ENCODE measurements around the gene UBE2Q2. TPM values are rescaled to one million over a fixed set of nuclear protein-coding genes. Genes with fewer than 3 reads are reported as not detected.

The UBE2Q2 gene
- total RNA-seq, 1 experiment from 2014 or later = 18.1 TPM

DNA sequence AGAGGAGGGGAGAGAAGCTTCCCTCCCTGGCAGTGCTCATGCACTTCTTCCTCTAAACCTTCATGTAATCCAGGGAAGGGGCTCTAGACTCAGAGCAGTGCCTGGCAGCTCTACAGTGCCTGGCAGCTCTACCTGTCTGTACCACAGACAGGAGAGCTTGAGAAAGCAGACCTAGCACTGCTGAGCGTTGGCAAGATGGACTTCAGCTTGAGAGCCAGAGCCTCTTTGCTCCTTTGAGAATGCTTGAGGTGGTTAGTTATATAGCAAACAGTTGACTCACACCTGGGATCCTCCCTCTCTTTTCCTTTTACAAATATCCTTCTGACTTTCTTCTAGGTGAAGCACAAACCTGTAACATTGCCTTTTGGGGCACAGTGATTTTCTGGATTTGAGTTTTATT lies 81.3 kb downstream of the UBE2Q2 start:
- ChIA-PET POLR2A (ENCODE audit: low non-redundant PET) (no interaction called here), CTCF (no interaction called here)
- Histone ChIP-seq H3K36me3 (ENCODE audit: insufficient read depth, low read length, poor library complexity, severe bottlenecking) (no peaks in the 10 kb centered on the region), H3K4me1 (ENCODE audit: insufficient read depth, low read length, poor library complexity, severe bottlenecking) (no peaks in the 10 kb centered on the region), H3K27ac (ENCODE audit: low read depth, low read length, poor library complexity, severe bottlenecking) (no peak overlapping the region), H3K9me3 (ENCODE audit: low read depth, low read length, poor library complexity, severe bottlenecking) (no peaks in the 10 kb centered on the region), H3K27me3 (replicated peaks; ENCODE audit: insufficient read depth, low read depth, low read length, poor library complexity) (no peaks in the 10 kb centered on the region), H3K4me3 (ENCODE audit: low read depth, low read length, poor library complexity, severe bottlenecking) (no peak overlapping the region)
- intact Hi-C loops (cut with micrococcal nuclease; ENCODE audit: unreplicated experiment) = loop anchor here (10.0 kb wide), 2 partner anchors 120 to 190 kb away; no protein-coding TSS in a partner anchor
- TF ChIP-seq, protein P1, sequence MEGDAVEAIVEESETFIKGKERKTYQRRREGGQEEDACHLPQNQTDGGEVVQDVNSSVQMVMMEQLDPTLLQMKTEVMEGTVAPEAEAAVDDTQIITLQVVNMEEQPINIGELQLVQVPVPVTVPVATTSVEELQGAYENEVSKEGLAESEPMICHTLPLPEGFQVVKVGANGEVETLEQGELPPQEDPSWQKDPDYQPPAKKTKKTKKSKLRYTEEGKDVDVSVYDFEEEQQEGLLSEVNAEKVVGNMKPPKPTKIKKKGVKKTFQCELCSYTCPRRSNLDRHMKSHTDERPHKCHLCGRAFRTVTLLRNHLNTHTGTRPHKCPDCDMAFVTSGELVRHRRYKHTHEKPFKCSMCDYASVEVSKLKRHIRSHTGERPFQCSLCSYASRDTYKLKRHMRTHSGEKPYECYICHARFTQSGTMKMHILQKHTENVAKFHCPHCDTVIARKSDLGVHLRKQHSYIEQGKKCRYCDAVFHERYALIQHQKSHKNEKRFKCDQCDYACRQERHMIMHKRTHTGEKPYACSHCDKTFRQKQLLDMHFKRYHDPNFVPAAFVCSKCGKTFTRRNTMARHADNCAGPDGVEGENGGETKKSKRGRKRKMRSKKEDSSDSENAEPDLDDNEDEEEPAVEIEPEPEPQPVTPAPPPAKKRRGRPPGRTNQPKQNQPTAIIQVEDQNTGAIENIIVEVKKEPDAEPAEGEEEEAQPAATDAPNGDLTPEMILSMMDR (conservative IDR thresholded peaks at IDR 0.05; ENCODE audit: low read depth, low read length) = no peak
- TF ChIP-seq EZH2 (IDR thresholded peaks at IDR 0.05; ENCODE audit: borderline replicate concordance, low read depth, low read length, poor library complexity, severe bottlenecking) = no peak
- no TSS peak for BruUV-seq (replicated peaks)
- DNase-seq (ENCODE audit: low spot score) = no peak

DNA sequence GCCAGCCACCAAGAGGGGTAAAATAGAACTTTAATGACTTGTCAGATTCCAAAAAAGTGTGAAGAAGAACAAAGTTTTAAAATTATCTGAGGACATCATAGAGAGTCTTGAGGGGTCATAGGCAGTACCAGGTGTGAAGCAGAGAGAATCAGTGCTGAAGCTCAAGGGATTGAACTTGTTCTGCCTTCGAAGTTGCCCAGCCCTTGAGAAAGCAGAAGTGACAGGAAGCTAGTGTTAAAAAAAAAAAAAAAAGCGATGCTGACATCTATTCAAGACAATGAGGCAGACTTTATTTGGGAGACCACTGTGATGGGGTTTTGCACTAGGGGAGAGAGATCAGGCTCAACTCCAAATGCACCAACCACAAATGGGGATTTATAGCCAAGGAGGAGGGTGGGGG lies 82.2 kb downstream of the UBE2Q2 start:
- CTCF ChIA-PET = interaction anchor here (0.6 kb wide), 1 partner anchor 530 kb away, joined by 5 read pairs; no protein-coding TSS in a partner anchor

DNA sequence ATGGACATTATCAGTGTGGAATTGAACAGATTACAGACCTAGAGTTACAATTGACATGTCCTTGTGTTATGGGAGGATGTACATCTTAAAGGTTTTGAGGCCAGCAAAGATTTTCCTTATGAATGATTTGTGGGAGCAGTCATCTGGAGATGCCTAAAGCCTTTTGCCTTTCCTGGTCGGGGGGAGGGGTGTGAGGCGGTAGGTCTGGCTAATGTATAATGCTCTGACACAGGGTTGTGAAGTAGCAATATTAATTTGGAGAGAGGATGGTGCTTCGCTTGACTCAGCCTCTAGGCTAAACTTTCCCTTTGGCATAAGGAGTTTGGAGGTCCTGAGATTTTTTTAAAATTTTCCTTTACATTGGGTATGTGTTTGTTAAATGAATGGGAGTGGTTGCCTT lies 83.7 kb downstream of the UBE2Q2 start:
- CTCF ChIA-PET = no interaction called here
- no peak overlapping the region for H3K27ac ChIP-seq (ENCODE audit: low read depth, low read length, poor library complexity, severe bottlenecking)
- peaks cover 9% of the 10 kb centered on the region for H3K36me3 ChIP-seq (ENCODE audit: insufficient read depth, low read length, poor library complexity, severe bottlenecking)
- no peak for DNase-seq (ENCODE audit: low spot score)
- H3K9me3 ChIP-seq (ENCODE audit: low read depth, low read length, poor library complexity, severe bottlenecking) = no peaks in the 10 kb centered on the region
- no peaks in the 10 kb centered on the region for H3K4me1 ChIP-seq (ENCODE audit: insufficient read depth, low read length, poor library complexity, severe bottlenecking)
- POLR2A ChIA-PET (ENCODE audit: low non-redundant PET) = no interaction called here
- intact Hi-C loops (cut with micrococcal nuclease; ENCODE audit: unreplicated experiment) = loop anchor here (10.0 kb wide), 2 partner anchors 122 to 192 kb away; no protein-coding TSS in a partner anchor
- H3K27me3 ChIP-seq (replicated peaks; ENCODE audit: insufficient read depth, low read depth, low read length, poor library complexity) = no peaks in the 10 kb centered on the region
- TF ChIP-seq, protein P1 (conservative IDR thresholded peaks at IDR 0.05; ENCODE audit: low read depth, low read length) = no peak
- TF ChIP-seq EZH2 (IDR thresholded peaks at IDR 0.05; ENCODE audit: borderline replicate concordance, low read depth, low read length, poor library complexity, severe bottlenecking) = no peak
- no TSS peak for BruUV-seq (replicated peaks)
- H3K4me3 ChIP-seq (ENCODE audit: low read depth, low read length, poor library complexity, severe bottlenecking) = no peak overlapping the region

More for the DNA sequence above, 82.2 kb downstream of the UBE2Q2 start:
- TF ChIP-seq, protein P1 (conservative IDR thresholded peaks at IDR 0.05; ENCODE audit: low read depth, low read length) = no peak
- no peak for TF ChIP-seq EZH2 (IDR thresholded peaks at IDR 0.05; ENCODE audit: borderline replicate concordance, low read depth, low read length, poor library complexity, severe bottlenecking)
- H3K36me3 ChIP-seq (ENCODE audit: insufficient read depth, low read length, poor library complexity, severe bottlenecking) = peaks cover 8% of the 10 kb centered on the region
- no TSS peak for BruUV-seq (replicated peaks)
- no peak overlapping the region for H3K4me3 ChIP-seq (ENCODE audit: low read depth, low read length, poor library complexity, severe bottlenecking)
- H3K4me1 ChIP-seq (ENCODE audit: insufficient read depth, low read length, poor library complexity, severe bottlenecking) = no peaks in the 10 kb centered on the region
- H3K27ac ChIP-seq (ENCODE audit: low read depth, low read length, poor library complexity, severe bottlenecking) = no peak overlapping the region
- H3K9me3 ChIP-seq (ENCODE audit: low read depth, low read length, poor library complexity, severe bottlenecking) = no peaks in the 10 kb centered on the region
- POLR2A ChIA-PET (ENCODE audit: low non-redundant PET) = no interaction called here
- H3K27me3 ChIP-seq (replicated peaks; ENCODE audit: insufficient read depth, low read depth, low read length, poor library complexity) = no peaks in the 10 kb centered on the region
- intact Hi-C loops (cut with micrococcal nuclease; ENCODE audit: unreplicated experiment) = loop anchor here (10.0 kb wide), 2 partner anchors 121 to 191 kb away; no protein-coding TSS in a partner anchor
- no peak for DNase-seq (ENCODE audit: low spot score)

All from A673 (cell line).